Measurements from ENCODE around the gene RFX2.

DNA sequence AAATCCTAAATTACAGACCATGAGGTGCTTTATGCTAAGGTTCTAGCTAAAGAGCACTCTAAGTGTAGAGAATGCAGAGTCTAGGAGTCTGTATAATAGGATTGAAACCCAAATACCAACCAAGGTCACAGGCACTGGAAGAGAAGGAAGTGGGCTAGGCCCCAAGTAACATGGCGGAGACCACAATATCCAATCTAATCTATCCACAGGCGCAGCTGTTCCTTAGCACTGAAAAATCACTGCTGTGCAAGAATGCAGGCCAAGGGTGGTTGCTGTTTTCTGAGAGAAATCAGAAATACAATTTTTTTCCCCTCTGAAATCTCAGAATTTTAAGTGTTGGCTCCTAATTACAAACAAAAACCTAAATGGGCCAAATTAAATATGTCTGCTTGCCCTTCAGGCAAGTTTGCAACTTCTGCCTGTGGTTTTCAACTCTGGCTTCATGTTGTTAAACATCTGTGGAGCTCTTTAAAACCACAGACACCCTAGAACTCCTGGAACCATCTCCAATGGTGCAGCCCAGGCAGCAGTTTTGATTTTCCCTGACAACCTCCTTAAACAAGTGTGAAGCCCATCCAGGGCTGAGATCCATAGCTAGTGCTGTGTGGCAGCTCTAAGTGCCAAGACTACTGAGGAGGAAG, 138.5 kb downstream of the RFX2 start:
- TF ChIP-seq, protein P1, sequence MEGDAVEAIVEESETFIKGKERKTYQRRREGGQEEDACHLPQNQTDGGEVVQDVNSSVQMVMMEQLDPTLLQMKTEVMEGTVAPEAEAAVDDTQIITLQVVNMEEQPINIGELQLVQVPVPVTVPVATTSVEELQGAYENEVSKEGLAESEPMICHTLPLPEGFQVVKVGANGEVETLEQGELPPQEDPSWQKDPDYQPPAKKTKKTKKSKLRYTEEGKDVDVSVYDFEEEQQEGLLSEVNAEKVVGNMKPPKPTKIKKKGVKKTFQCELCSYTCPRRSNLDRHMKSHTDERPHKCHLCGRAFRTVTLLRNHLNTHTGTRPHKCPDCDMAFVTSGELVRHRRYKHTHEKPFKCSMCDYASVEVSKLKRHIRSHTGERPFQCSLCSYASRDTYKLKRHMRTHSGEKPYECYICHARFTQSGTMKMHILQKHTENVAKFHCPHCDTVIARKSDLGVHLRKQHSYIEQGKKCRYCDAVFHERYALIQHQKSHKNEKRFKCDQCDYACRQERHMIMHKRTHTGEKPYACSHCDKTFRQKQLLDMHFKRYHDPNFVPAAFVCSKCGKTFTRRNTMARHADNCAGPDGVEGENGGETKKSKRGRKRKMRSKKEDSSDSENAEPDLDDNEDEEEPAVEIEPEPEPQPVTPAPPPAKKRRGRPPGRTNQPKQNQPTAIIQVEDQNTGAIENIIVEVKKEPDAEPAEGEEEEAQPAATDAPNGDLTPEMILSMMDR (IDR thresholded peaks at IDR 0.05; ENCODE audit: insufficient read depth, low read length) = no peak
- no peak for TF ChIP-seq POLR2AphosphoS5 (IDR thresholded peaks at IDR 0.05; ENCODE audit: low read depth)
- TF ChIP-seq, protein P2, sequence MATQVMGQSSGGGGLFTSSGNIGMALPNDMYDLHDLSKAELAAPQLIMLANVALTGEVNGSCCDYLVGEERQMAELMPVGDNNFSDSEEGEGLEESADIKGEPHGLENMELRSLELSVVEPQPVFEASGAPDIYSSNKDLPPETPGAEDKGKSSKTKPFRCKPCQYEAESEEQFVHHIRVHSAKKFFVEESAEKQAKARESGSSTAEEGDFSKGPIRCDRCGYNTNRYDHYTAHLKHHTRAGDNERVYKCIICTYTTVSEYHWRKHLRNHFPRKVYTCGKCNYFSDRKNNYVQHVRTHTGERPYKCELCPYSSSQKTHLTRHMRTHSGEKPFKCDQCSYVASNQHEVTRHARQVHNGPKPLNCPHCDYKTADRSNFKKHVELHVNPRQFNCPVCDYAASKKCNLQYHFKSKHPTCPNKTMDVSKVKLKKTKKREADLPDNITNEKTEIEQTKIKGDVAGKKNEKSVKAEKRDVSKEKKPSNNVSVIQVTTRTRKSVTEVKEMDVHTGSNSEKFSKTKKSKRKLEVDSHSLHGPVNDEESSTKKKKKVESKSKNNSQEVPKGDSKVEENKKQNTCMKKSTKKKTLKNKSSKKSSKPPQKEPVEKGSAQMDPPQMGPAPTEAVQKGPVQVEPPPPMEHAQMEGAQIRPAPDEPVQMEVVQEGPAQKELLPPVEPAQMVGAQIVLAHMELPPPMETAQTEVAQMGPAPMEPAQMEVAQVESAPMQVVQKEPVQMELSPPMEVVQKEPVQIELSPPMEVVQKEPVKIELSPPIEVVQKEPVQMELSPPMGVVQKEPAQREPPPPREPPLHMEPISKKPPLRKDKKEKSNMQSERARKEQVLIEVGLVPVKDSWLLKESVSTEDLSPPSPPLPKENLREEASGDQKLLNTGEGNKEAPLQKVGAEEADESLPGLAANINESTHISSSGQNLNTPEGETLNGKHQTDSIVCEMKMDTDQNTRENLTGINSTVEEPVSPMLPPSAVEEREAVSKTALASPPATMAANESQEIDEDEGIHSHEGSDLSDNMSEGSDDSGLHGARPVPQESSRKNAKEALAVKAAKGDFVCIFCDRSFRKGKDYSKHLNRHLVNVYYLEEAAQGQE (IDR thresholded peaks at IDR 0.05; ENCODE audit: insufficient replicate concordance, low read depth) = no peak
